ENCODE measurements around the gene CACNA2D2. TPM values are rescaled to one million over a fixed set of nuclear protein-coding genes. Genes with fewer than 3 reads are reported as not detected.

CACNA2D2 gene
- total RNA-seq, 1 experiment from 2014 or later: not detected

GRCh38 chr3:50533807-50534461 is 30.5 kb upstream of the CACNA2D2 start:
- no peaks in the 10 kb centered on the region for H3K9me2 ChIP-seq (ENCODE audit: insufficient read depth)
- no peaks in the 10 kb centered on the region for H3K9me3 ChIP-seq (ENCODE audit: insufficient read depth, low read depth)
- no TSS peak for BruUV-seq (replicated peaks)
- no peak for TF ChIP-seq EZH2 (IDR thresholded peaks at IDR 0.05; ENCODE audit: low read depth)
- TF ChIP-seq CTCF (conservative IDR thresholded peaks at IDR 0.05): no peak
- POLR2A ChIA-PET (ENCODE audit: unreplicated experiment): no interaction called here
- intact Hi-C loops (cut with micrococcal nuclease; ENCODE audit: unreplicated experiment): no loop called here
- no peak overlapping the region for H3K27ac ChIP-seq
- H4K20me1 ChIP-seq (ENCODE audit: insufficient read depth): no peaks in the 10 kb centered on the region
- no peaks in the 10 kb centered on the region for H3K79me2 ChIP-seq (ENCODE audit: low read depth)
- CTCF ChIA-PET: no interaction called here
- DNase-seq: no peak
- H3K4me3 ChIP-seq: no peak overlapping the region
- H3K27me3 ChIP-seq (ENCODE audit: insufficient read depth, low read depth): peaks cover 76% of the 10 kb centered on the region
- no peaks in the 10 kb centered on the region for H3K36me3 ChIP-seq (ENCODE audit: low read depth)
- H3F3A ChIP-seq (ENCODE audit: insufficient read depth, low read depth): no peaks in the 10 kb centered on the region
- H3K4me2 ChIP-seq: no peak overlapping the region
- no peaks in the 10 kb centered on the region for H3K4me1 ChIP-seq (replicated peaks; ENCODE audit: insufficient read depth)
- no peak overlapping the region for H2AFZ ChIP-seq

- intact Hi-C loops (cut with micrococcal nuclease; ENCODE audit: unreplicated experiment): no loop called here
- no peaks in the 10 kb centered on the region for H3F3A ChIP-seq (ENCODE audit: insufficient read depth, low read depth)
- no peaks in the 10 kb centered on the region for H3K9me3 ChIP-seq (ENCODE audit: insufficient read depth, low read depth)
- H3K27me3 ChIP-seq (ENCODE audit: insufficient read depth, low read depth): peaks cover 71% of the 10 kb centered on the region
- POLR2A ChIA-PET (ENCODE audit: unreplicated experiment): no interaction called here
- no peaks in the 10 kb centered on the region for H3K4me1 ChIP-seq (replicated peaks; ENCODE audit: insufficient read depth)
- no peak overlapping the region for H3K4me3 ChIP-seq
- no peaks in the 10 kb centered on the region for H3K9me2 ChIP-seq (ENCODE audit: insufficient read depth)
- CTCF ChIA-PET: no interaction called here
- no peak overlapping the region for H3K27ac ChIP-seq
- no peaks in the 10 kb centered on the region for H4K20me1 ChIP-seq (ENCODE audit: insufficient read depth)
- no peak overlapping the region for H3K4me2 ChIP-seq
- no peak for DNase-seq
- no peak for TF ChIP-seq EZH2 (IDR thresholded peaks at IDR 0.05; ENCODE audit: low read depth)
- TF ChIP-seq CTCF (conservative IDR thresholded peaks at IDR 0.05): no peak
- no TSS peak for BruUV-seq (replicated peaks)
- no peaks in the 10 kb centered on the region for H3K79me2 ChIP-seq (ENCODE audit: low read depth)
- H2AFZ ChIP-seq: no peak overlapping the region
- no peaks in the 10 kb centered on the region for H3K36me3 ChIP-seq (ENCODE audit: low read depth)
These were observed 29.9 kb upstream of the CACNA2D2 start for GRCh38 chr3:50533316-50533715.

- Histone ChIP-seq H3K27ac (no peak overlapping the region), H3K4me1 (replicated peaks; ENCODE audit: insufficient read depth) (no peaks in the 10 kb centered on the region), H3K79me2 (ENCODE audit: low read depth) (no peaks in the 10 kb centered on the region), H3F3A (ENCODE audit: insufficient read depth, low read depth) (no peaks in the 10 kb centered on the region), H2AFZ (no peak overlapping the region), H3K9me2 (ENCODE audit: insufficient read depth) (no peaks in the 10 kb centered on the region), H3K4me2 (no peak overlapping the region), H4K20me1 (ENCODE audit: insufficient read depth) (no peaks in the 10 kb centered on the region), H3K36me3 (ENCODE audit: low read depth) (no peaks in the 10 kb centered on the region), H3K9me3 (ENCODE audit: insufficient read depth, low read depth) (no peaks in the 10 kb centered on the region), H3K4me3 (no peak overlapping the region), H3K27me3 (ENCODE audit: insufficient read depth, low read depth) (peaks cover 66% of the 10 kb centered on the region)
- TF ChIP-seq EZH2 (IDR thresholded peaks at IDR 0.05; ENCODE audit: low read depth): no peak
- no peak for TF ChIP-seq CTCF (conservative IDR thresholded peaks at IDR 0.05)
- POLR2A ChIA-PET (ENCODE audit: unreplicated experiment): no interaction called here
- no TSS peak for BruUV-seq (replicated peaks)
- no peak for DNase-seq
- intact Hi-C loops (cut with micrococcal nuclease; ENCODE audit: unreplicated experiment): no loop called here
- CTCF ChIA-PET: no interaction called here
These were observed 28.8 kb upstream of the CACNA2D2 start for GRCh38 chr3:50532062-50532705.

All from PC-9 (cell line).